Spleen (tissue), 7 donors: ENCODE measurements around the gene PPP1CA.

Experiments
- POLR2A ChIP-seq, 3 donors: fragments of 450-650 bp; IDR thresholded peaks; one replicate each; pipeline ENCODE4 v1.5.1; 2017; ENCODE audit warnings: antibody characterized with exemption in 3 of 3, mild to moderate bottlenecking in 1 of 3
- TF ChIP-seq, protein P1 (sequence below), 11 experiments: fragments of 200-600 bp in 7 of 11; fragments of 450-650 bp in 4 of 11; sonication (generic) in 4 of 11; IDR thresholded peaks in 8 of 11; conservative IDR thresholded peaks in 3 of 11; 1 replicate in 7 of 11; 2 replicates in 4 of 11; pipeline versions ENCODE4 v1.4.0 to v1.8.0; 2016 to 2021; ENCODE audit warnings: antibody characterized with exemption in 11 of 11, inconsistent platforms in 4 of 11, mild to moderate bottlenecking in 1 of 11
- donor health status: DM: no; HTN: no; CAD: no; lungs with moderate emphysema.
- donor health status: DM: no; HTN: no; CAD: no.
- donor health status: DM: no; HTN: no; CAD: no.

GRCh38 chr11:67420147-67420645 is 18.5 kb upstream of the PPP1CA start:
- no peak for TF ChIP-seq POLR2A (IDR thresholded peaks at IDR 0.05)
- TF ChIP-seq, protein P1, sequence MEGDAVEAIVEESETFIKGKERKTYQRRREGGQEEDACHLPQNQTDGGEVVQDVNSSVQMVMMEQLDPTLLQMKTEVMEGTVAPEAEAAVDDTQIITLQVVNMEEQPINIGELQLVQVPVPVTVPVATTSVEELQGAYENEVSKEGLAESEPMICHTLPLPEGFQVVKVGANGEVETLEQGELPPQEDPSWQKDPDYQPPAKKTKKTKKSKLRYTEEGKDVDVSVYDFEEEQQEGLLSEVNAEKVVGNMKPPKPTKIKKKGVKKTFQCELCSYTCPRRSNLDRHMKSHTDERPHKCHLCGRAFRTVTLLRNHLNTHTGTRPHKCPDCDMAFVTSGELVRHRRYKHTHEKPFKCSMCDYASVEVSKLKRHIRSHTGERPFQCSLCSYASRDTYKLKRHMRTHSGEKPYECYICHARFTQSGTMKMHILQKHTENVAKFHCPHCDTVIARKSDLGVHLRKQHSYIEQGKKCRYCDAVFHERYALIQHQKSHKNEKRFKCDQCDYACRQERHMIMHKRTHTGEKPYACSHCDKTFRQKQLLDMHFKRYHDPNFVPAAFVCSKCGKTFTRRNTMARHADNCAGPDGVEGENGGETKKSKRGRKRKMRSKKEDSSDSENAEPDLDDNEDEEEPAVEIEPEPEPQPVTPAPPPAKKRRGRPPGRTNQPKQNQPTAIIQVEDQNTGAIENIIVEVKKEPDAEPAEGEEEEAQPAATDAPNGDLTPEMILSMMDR (IDR thresholded peaks at IDR 0.05 in 8 of 11, conservative IDR thresholded peaks at IDR 0.05 in 3 of 11), result no peak
